NCI-H2227 (cell line): ENCODE results near the gene HOXB3.

Source experiments
- DNase-seq: peaks from one replicate; lab custom pipeline; 2025; ENCODE audit not compliant: unreplicated experiment; lab: John Stamatoyannopoulos, UW

HOXB3 gene

GRCh38 chr17:48589831-48590606, at the start of gene HOXB3:
Gene HOXB3 (minus strand): TSS chr17:48590241. CDS start chr17:48552474, 37,767 bp downstream.
- DNase-seq, result no peak

GRCh38 chr17:48639136-48639535, 49.1 kb upstream of the HOXB3 start:
- DNase-seq, result no peak

GRCh38 chr17:48637323-48638260, 47.6 kb upstream of the HOXB3 start:
- DNase-seq, result no peak

- peak; percentile 92 for DNase-seq
Measured at GRCh38 chr17:48636177-48637018, 46.4 kb upstream of the HOXB3 start.

GRCh38 chr17:48634493-48635208, 44.6 kb upstream of the HOXB3 start:
- no peak for DNase-seq

GRCh38 chr17:48633266-48633677, 43.2 kb upstream of the HOXB3 start:
- DNase-seq, result no peak

GRCh38 chr17:48632579-48633265, 42.7 kb upstream of the HOXB3 start:
- no peak for DNase-seq

GRCh38 chr17:48631693-48632578, 41.9 kb upstream of the HOXB3 start:
- no peak for DNase-seq

- DNase-seq, result no peak
Measured at GRCh38 chr17:48630925-48631692, 41.1 kb upstream of the HOXB3 start.

GRCh38 chr17:48630009-48630924, 40.2 kb upstream of the HOXB3 start:
- DNase-seq, result no peak

- no peak for DNase-seq
Measured at GRCh38 chr17:48629411-48629759, 39.3 kb upstream of the HOXB3 start.

- DNase-seq, result no peak
Measured at GRCh38 chr17:48628649-48629410, 38.8 kb upstream of the HOXB3 start.

GRCh38 chr17:48627623-48628521, 37.8 kb upstream of the HOXB3 start:
- no peak for DNase-seq

- no peak for DNase-seq
Measured at GRCh38 chr17:48627118-48627597, 37.1 kb upstream of the HOXB3 start.
